ENCODE results near the gene ELAC1. TPM values are rescaled to one million over a fixed set of nuclear protein-coding genes. Genes with fewer than 3 reads are reported as not detected.

Gene ELAC1
- total and polyA plus RNA-seq, 2 donors: 8.5 to 11.7 TPM

Other genes starting within 250 kb of the ELAC1 start
- 1.4 TPM for gene MRO, start 148.0 kb upstream of the ELAC1 start, total RNA-seq
- 1.5 TPM for gene MRO, start 148.0 kb upstream of the ELAC1 start, polyA plus RNA-seq
- 65.9 TPM for gene ME2, start 88.9 kb upstream of the ELAC1 start, total RNA-seq
- gene ME2, start 88.9 kb upstream of the ELAC1 start, polyA plus RNA-seq: 35.6 TPM
- gene SMAD4, start 62.2 kb downstream of the ELAC1 start, total RNA-seq: 85.0 TPM
- 25.3 TPM for gene SMAD4, start 62.2 kb downstream of the ELAC1 start, polyA plus RNA-seq
- 45.2 TPM for gene MEX3C, start 229.6 kb downstream of the ELAC1 start, total RNA-seq
- gene MEX3C, start 229.6 kb downstream of the ELAC1 start, polyA plus RNA-seq: 31.6 TPM